ENCODE data around the gene PLXDC1. TPM values are rescaled to one million over a fixed set of nuclear protein-coding genes. Genes with fewer than 3 reads are reported as not detected.

The PLXDC1 gene
- total RNA-seq, 2 donors from 2014 or later = 4.6 to 9.3 TPM

GRCh38 chr17:39014795-39015545 lies 136.5 kb downstream of the PLXDC1 start:
- Histone ChIP-seq H3K27ac (peak overlapping the region; percentile 60 to 76), H3K27me3 (no peaks in the 10 kb centered on the region), H3K4me1 (peaks cover 0 to 15% of the 10 kb centered on the region in 2 donors), H3K4me3 (no peak overlapping the region), H3K9me3 (no peaks in the 10 kb centered on the region), H3K36me3 (no peaks in the 10 kb centered on the region)
- DNase-seq (ENCODE audit: low spot score) = no peak
- TF ChIP-seq CTCF (IDR thresholded peaks at IDR 0.05) = no peak

GRCh38 chr17:39014044-39014794 lies 137.2 kb downstream of the PLXDC1 start:
- no peak overlapping the region for H3K4me3 ChIP-seq
- no peaks in the 10 kb centered on the region for H3K9me3 ChIP-seq
- no peak for DNase-seq (ENCODE audit: low spot score)
- TF ChIP-seq CTCF (IDR thresholded peaks at IDR 0.05) = no peak
- H3K27me3 ChIP-seq = no peaks in the 10 kb centered on the region
- peaks cover 0 to 15% of the 10 kb centered on the region in 2 donors for H3K4me1 ChIP-seq
- H3K36me3 ChIP-seq = no peaks in the 10 kb centered on the region
- peak overlapping the region; percentile 60 to 76 for H3K27ac ChIP-seq

Other genes with a start within 250 kb of the PLXDC1 start
- not detected for gene FBXO47, start 184.2 kb downstream of the PLXDC1 start, total RNA-seq
- not detected for gene ARL5C, start 14.5 kb upstream of the PLXDC1 start, total RNA-seq
- 10 to 100 TPM in 1 of 2 donors, 1 to 10 TPM in 1; 3.6 to 13.4 TPM for gene CACNB1, start 46.0 kb upstream of the PLXDC1 start, total RNA-seq
- 1,000 to 10,000 TPM; 1,458 to 1,831 TPM for gene RPL19, start 48.6 kb upstream of the PLXDC1 start, total RNA-seq
- gene STAC2, start 74.3 kb upstream of the PLXDC1 start, total RNA-seq = 1 to 10 TPM in 1 of 2 donors, under 1 TPM in 1; 0.82 to 2.3 TPM
- 1 to 10 TPM; 7.6 to 7.7 TPM for gene FBXL20, start 250.0 kb upstream of the PLXDC1 start, total RNA-seq